K562 (cell line): ENCODE results near the gene PCBD2. TPM values are rescaled to one million over a fixed set of nuclear protein-coding genes. Genes with fewer than 3 reads are reported as not detected.

Experiments used
- ARID2 ChIP-seq: fragments of 450-650 bp; IDR thresholded peaks from 2 replicates; pipeline ENCODE4 v1.6.1; 2017; ENCODE audit warnings: antibody characterized with exemption, mild to moderate bottlenecking
- ARNT ChIP-seq, 2 experiments: fragments of 450-650 bp; IDR thresholded peaks; 2 replicates each; pipeline ENCODE4 v1.6.1; 2016; ENCODE audit warnings: mild to moderate bottlenecking in 1 of 2
- BRD4 ChIP-seq: fragments of 200-600 bp; sonication (generic); IDR thresholded peaks from 2 replicates; pipeline ENCODE4 v1.6.1; 2017; ENCODE audit warnings: inconsistent platforms
- CC2D1A ChIP-seq: fragments of 450-650 bp; IDR thresholded peaks from 2 replicates; pipeline ENCODE4 v1.6.1; 2017; ENCODE audit warnings: mild to moderate bottlenecking
- DACH1 ChIP-seq: fragments of 450-650 bp; IDR thresholded peaks from 2 replicates; pipeline ENCODE4 v1.6.1; 2018; ENCODE audit not compliant: partially characterized antibody
- PHTF2 ChIP-seq: fragments of 250-450 bp; sonication (Bioruptor Pico); IDR thresholded peaks from 2 replicates; pipeline ENCODE4 v1.5.0; 2021; ENCODE audit warnings: mild to moderate bottlenecking
- POLR2A ChIP-seq: fragments of 450-650 bp; conservative IDR thresholded peaks from 2 replicates; pipeline ENCODE4 v1.6.1; 2016
- POLR2G ChIP-seq: fragments of 200-400 bp; formaldehyde crosslinking; IDR thresholded peaks from 2 replicates; pipeline ENCODE4 v1.6.1; 2017; ENCODE audit warnings: low read depth, mild to moderate bottlenecking, antibody characterized with exemption, low read length, moderate library complexity
- RBFOX2 ChIP-seq: fragments of 200-400 bp; formaldehyde crosslinking; IDR thresholded peaks from 2 replicates; pipeline ENCODE4 v1.6.1; 2017; ENCODE audit warnings: low read depth, mild to moderate bottlenecking, low read length, moderate library complexity
- SMARCE1 ChIP-seq: fragments of 450-650 bp; IDR thresholded peaks from 2 replicates; pipeline ENCODE4 v1.7.1; 2016; ENCODE audit warnings: mild to moderate bottlenecking
- SMC3 ChIP-seq: conservative IDR thresholded peaks from 2 replicates; pipeline ENCODE4 v1.6.1; 2011; ENCODE audit warnings: low read depth, low read length, improper control_type of control experiment; ENCODE audit not compliant: insufficient read depth
- ZSCAN29 ChIP-seq: fragments of 450-650 bp; IDR thresholded peaks from 2 replicates; pipeline ENCODE4 v1.6.1; 2017
- polyA plus RNA-seq, 8 experiments: library from polyadenylated mRNA; depleted of rRNA in 4 of 8; stranded (reverse) in 5 of 8; unstranded in 3 of 8; fragments of >200 nt; fragmentation: Nextera tagmentation in 2 of 8; fragmentation: Illumina TruSeq in 1 of 8; extraction: Ambion mirVana in 2 of 8; extraction: Trizol in 1 of 8; gene quantifications; 2 replicates each; pipeline versions ENCODE4 v1.2.1 to v1.2.3, GENCODE V29; 2011 to 2014; ENCODE audit warnings: inconsistent platforms in 1 of 8, missing spikeins in 1 of 8
- total RNA-seq, 7 experiments: library from RNA; depleted of rRNA in 6 of 7; stranded (reverse); fragments of >200 nt in 6 of 7; fragmentation: Illumina TruSeq in 2 of 7; extraction: Trizol in 2 of 7; gene quantifications; 2 replicates each; pipeline versions ENCODE4 v1.2.1 to v1.2.3, GENCODE V29; 2011 to 2021; ENCODE audit warnings: low replicate concordance in 1 of 7
- TF ChIP-seq, protein P1 (sequence below), 2 experiments: fragments of 450-650 bp; IDR thresholded peaks; 2 replicates each; pipeline ENCODE4 v1.6.1; 2016; ENCODE audit warnings: mild to moderate bottlenecking in 2 of 2, borderline replicate concordance in 1 of 2, low read depth in 1 of 2, moderate library complexity in 1 of 2
- TF ChIP-seq, protein P2 (sequence below): sonication (generic); formaldehyde crosslinking; IDR thresholded peaks from 2 replicates; pipeline ENCODE4 v1.8.1; 2023; ENCODE audit warnings: mild to moderate bottlenecking, missing genetic modification reagents
- TF ChIP-seq, protein P3 (sequence below): fragments of 450-650 bp; IDR thresholded peaks from 2 replicates; pipeline ENCODE4 v1.6.1; 2016; ENCODE audit warnings: antibody characterized with exemption
- TF ChIP-seq, protein P4 (sequence below): sonication (generic); formaldehyde crosslinking; IDR thresholded peaks from 2 replicates; pipeline ENCODE4 v1.8.1; 2023; ENCODE audit warnings: mild to moderate bottlenecking, missing genetic modification reagents

PCBD2 gene
- total and polyA plus RNA-seq, 9 of the 15 experiments (the other 6 are each of a cell fraction or from before 2014, with no cell fraction given) = 5.2 to 13.8 (median 7.8) TPM

DNA sequence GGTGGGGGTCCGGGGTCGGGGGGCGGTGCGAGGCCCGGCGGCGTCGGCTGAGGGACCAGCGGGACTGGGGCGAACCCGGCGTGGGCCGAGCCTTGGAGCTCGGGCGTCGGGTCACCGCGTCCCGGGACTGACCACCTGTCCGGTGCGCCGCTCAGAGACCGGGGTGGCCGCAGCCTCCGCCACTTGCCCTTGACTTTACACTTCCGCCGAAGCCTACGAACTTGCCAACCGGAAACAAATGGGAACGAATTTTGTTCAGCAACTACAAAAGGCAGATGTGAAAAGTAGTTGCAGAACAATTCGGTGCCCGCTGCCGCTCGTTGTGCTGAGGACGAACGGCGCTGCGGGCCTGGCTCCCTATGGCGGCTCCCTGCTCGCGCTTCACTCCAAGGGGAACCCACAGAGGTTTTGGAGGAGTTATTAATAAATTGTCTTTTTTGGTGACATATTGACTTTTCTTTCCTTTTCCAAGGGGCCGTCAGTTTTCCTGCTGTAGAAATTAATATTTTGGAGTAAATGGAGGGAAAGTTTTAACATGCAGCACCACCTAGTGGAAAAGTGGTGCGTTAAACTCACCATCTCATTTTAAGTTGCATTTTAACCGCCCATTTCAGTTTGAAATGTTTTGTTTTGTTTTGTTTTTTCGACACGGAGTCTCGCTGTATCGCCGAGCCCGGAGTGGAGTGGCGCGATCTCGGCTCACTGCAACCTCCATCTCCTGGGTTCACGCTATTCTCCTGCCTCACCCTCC, 490 bp downstream of the PCBD2 start (continued):
- TF ChIP-seq POLR2G (peak; percentile 82; the same call in 1 of the 2 replicates), ZSCAN29 (no peak), BRD4 (peak; percentile 87), ARID2 (no peak; the same call in 1 of the 2 replicates), ARNT (IDR thresholded peaks at IDR 0.05) (peak; percentile 20 to 63; a peak in 2 of 4 replicates), RBFOX2 (peak; percentile 79), PHTF2 (no peak), POLR2A (peak; percentile 66), SMARCE1 (peak; percentile 57; the same call in 1 of the 2 replicates), CC2D1A (peak; percentile 83), DACH1 (peak; percentile 20), SMC3 (no peak)
- TF ChIP-seq, protein P1, sequence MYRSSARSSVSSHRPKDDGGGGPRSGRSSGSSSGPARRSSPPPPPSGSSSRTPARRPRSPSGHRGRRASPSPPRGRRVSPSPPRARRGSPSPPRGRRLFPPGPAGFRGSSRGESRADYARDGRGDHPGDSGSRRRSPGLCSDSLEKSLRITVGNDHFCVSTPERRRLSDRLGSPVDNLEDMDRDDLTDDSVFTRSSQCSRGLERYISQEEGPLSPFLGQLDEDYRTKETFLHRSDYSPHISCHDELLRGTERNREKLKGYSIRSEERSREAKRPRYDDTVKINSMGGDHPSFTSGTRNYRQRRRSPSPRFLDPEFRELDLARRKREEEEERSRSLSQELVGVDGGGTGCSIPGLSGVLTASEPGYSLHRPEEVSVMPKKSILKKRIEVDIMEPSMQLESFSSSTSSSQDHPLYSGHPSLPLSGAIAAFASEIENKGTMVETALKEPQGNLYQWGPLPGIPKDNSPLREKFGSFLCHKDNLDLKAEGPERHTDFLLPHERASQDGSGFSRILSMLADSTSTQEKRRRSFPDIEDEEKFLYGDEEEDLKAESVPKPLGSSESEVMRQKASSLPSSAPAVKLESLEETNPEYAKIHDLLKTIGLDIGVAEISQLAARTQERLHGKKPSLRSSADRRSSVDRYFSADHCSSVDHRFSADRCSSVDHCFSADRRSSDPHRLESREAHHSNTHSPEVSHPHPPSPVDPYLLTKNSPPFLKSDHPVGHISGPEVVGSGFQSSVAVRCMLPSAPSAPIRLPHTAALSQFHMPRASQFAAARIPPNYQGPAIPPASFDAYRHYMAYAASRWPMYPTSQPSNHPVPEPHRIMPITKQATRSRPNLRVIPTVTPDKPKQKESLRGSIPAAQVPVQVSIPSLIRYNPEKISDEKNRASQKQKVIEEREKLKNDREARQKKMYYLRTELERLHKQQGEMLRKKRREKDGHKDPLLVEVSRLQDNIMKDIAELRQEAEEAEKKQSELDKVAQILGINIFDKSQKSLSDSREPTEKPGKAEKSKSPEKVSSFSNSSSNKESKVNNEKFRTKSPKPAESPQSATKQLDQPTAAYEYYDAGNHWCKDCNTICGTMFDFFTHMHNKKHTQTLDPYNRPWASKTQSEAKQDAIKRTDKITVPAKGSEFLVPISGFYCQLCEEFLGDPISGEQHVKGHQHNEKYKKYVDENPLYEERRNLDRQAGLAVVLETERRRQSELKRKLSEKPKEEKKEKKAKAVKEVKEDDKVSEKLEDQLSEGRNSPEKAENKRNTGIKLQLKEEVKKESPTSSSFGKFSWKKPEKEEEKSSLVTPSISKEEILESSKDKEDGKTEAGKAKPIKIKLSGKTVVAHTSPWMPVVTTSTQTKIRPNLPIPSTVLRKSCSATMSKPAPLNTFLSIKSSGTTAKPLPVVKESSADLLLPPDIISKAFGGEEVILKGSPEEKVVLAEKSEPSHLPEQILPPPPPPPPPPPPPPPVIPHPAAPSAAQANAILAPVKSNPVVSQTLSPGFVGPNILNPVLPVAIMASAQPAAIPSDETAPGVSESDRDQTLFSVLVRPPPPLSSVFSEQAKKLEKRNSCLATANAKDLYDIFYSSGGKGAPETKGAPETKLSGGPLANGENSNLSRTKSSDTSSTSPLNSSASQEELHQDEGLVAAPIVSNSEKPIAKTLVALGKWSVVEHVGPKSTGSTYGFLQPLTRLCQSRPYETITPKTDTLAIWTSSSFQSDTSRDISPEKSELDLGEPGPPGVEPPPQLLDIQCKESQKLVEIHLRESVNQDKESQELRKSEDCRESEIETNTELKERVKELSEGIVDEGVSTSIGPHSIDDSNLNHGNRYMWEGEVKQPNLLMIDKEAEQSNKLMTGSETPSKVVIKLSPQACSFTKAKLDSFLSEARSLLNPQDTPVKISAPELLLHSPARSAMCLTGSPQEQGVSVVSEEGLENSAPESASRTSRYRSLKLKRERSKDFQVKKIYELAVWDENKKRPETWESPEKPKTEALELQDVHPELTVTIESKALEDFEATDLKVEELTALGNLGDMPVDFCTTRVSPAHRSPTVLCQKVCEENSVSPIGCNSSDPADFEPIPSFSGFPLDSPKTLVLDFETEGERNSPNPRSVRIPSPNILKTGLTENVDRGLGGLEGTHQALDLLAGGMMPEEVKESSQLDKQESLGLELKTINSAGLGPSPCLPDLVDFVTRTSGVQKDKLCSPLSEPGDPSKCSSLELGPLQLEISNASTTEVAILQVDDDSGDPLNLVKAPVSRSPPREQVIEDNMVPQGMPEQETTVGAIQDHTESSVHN (IDR thresholded peaks at IDR 0.05; ENCODE audit: borderline replicate concordance in 1 of 2, low read depth in 1 of 2) = no peak
- TF ChIP-seq, protein P2, sequence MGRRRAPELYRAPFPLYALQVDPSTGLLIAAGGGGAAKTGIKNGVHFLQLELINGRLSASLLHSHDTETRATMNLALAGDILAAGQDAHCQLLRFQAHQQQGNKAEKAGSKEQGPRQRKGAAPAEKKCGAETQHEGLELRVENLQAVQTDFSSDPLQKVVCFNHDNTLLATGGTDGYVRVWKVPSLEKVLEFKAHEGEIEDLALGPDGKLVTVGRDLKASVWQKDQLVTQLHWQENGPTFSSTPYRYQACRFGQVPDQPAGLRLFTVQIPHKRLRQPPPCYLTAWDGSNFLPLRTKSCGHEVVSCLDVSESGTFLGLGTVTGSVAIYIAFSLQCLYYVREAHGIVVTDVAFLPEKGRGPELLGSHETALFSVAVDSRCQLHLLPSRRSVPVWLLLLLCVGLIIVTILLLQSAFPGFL (CRISPR knock-in tag) = 0 out of 2 replicates have a peak, but pooled peaks have one; percentile 47
- TF ChIP-seq, protein P3, sequence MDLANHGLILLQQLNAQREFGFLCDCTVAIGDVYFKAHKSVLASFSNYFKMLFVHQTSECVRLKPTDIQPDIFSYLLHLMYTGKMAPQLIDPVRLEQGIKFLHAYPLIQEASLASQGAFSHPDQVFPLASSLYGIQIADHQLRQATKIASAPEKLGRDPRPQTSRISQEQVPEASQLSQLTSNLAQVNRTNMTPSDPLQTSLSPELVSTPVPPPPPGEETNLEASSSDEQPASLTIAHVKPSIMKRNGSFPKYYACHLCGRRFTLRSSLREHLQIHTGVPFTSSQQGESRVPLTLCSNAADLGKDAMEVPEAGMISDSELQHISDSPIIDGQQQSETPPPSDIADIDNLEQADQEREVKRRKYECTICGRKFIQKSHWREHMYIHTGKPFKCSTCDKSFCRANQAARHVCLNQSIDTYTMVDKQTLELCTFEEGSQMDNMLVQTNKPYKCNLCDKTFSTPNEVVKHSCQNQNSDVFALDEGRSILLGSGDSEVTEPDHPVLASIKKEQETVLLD = no peak
- TF ChIP-seq, protein P4, sequence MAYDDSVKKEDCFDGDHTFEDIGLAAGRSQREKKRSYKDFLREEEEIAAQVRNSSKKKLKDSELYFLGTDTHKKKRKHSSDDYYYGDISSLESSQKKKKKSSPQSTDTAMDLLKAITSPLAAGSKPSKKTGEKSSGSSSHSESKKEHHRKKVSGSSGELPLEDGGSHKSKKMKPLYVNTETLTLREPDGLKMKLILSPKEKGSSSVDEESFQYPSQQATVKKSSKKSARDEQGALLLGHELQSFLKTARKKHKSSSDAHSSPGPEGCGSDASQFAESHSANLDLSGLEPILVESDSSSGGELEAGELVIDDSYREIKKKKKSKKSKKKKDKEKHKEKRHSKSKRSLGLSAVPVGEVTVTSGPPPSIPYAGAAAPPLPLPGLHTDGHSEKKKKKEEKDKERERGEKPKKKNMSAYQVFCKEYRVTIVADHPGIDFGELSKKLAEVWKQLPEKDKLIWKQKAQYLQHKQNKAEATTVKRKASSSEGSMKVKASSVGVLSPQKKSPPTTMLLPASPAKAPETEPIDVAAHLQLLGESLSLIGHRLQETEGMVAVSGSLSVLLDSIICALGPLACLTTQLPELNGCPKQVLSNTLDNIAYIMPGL (CRISPR knock-in tag) = no peak
